Dedifferentiated amniotic fluid mesenchymal stem cell (primary cell): Measurements from ENCODE around the gene TMEM17.

Source experiments
- DNase-seq: peaks from one replicate; pipeline ENCODE4 v3.0.0-alpha.2; 2016; ENCODE audit errors: extremely low spot score

Gene TMEM17

DNA sequence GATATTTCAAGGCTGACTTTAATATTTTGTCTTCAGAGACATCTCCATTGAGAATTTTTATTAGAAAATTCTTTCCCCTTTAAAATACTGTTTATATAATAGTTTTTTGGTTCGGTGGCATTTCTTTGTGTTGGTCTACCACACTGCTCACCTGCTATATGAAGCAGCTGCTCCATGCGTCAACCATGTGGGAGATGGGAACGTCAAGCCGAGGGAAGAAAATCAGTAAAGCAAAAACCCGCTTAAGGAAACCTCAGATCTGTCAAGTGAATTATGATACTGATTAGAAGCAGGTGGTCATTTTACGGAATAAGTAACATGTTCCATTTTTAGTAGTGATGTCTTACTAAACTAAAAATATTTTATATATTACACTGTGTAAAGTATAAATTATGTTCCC, 5.6 kb upstream of the TMEM17 start:
- no peak for DNase-seq

- no peak for DNase-seq
These were observed 391 bp upstream of the TMEM17 start for GRCh38 chr2:62506421-62506750.

GRCh38 chr2:62505109-62505749, 766 bp downstream of the TMEM17 start:
- DNase-seq = no peak

- DNase-seq = no peak
These were observed 1.3 kb downstream of the TMEM17 start for GRCh38 chr2:62504657-62505056.

DNA sequence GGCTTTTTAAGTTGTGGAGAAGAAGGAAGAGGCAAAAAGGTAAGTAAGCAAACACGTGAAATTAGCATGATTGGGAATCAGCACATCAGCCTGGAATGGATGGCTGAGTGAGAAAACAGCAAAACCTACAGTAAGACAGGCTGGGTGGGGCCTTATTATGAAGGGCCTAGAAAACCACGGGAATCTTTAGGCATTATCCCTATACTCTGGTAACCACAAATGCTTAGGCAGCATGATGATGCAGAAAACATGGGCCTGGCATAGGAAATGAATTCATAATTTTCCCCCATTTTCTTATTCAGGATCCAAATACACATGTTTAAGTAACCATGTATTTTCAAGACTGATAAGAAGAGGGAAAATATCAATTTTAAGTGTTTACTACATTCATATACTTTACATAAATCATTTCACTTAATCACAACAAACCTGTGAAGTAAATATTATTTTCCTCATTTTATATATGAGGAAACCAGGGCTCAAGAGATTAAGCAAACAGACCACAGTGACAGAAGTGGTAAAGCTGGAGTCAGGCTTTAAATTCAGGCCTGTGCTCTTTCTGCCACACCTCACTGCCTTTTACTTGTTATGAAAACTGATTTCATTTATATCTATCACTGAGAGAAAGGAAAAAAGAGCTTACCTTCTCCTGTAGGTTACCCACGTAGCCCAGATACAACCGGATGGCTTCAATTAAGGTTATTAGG, 4.0 kb downstream of the TMEM17 start:
- DNase-seq = peak; percentile 90

DNA sequence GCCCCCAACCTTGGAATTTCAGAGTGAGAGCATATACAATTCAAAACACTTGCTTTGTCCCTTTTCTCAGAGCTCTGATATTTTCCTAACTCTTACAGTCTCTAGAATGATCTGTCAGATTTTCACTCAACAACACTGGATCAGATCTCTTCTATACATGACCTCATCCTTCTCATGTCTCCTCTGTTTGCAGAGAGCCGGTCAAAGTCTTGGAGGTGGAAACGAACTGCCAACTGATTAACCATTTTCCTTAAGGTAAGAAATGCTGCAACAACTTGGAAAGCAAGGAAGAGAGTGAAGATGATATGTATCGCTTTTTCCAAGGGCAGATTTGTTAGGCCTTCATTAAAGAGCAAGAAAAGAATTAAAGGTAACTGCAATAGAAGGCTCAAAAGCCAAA, 4.9 kb downstream of the TMEM17 start:
- no peak for DNase-seq

- DNase-seq = no peak
These were observed 6.5 kb downstream of the TMEM17 start for GRCh38 chr2:62499430-62500060.

DNA sequence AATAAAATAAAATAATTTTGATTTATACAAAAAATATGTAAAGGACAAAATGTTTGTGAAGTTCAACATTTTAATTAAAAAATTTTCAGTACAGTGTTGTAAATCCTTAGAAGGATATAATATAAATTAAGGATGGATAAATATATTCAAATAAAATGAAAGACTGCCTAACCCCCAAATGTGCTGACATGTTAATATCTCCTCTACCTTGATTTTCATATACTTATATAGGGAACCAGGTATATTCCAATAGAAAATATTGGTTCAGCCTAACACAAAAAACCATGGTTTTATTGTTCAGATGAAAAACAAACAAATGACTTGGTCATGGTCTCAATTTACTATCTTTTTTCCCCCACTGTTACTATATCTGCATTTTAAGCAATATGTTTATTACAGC, 7.3 kb downstream of the TMEM17 start:
- no peak for DNase-seq

GRCh38 chr2:62495761-62496160, 10.2 kb downstream of the TMEM17 start:
- no peak for DNase-seq

GRCh38 chr2:62492048-62492447, 13.9 kb downstream of the TMEM17 start:
- no peak for DNase-seq

- DNase-seq = no peak
These were observed 16.3 kb downstream of the TMEM17 start for GRCh38 chr2:62489702-62490101.

- peak; percentile 85 for DNase-seq
These were observed 16.8 kb downstream of the TMEM17 start for GRCh38 chr2:62489162-62489561.

- no peak for DNase-seq
These were observed 19.6 kb downstream of the TMEM17 start for GRCh38 chr2:62486439-62486765.

- DNase-seq = peak; percentile 42
These were observed 20.1 kb downstream of the TMEM17 start for GRCh38 chr2:62485761-62486438.

GRCh38 chr2:62482558-62483352, 23.2 kb downstream of the TMEM17 start:
- no peak for DNase-seq

- DNase-seq = no peak
These were observed 26.1 kb downstream of the TMEM17 start for GRCh38 chr2:62479917-62480316.

GRCh38 chr2:62478093-62478580, 27.9 kb downstream of the TMEM17 start:
- DNase-seq = no peak

GRCh38 chr2:62477573-62477972, 28.4 kb downstream of the TMEM17 start:
- no peak for DNase-seq

- DNase-seq = no peak
These were observed 30.6 kb downstream of the TMEM17 start for GRCh38 chr2:62475172-62476011.

GRCh38 chr2:62474176-62474575, 31.8 kb downstream of the TMEM17 start:
- DNase-seq = no peak

DNA sequence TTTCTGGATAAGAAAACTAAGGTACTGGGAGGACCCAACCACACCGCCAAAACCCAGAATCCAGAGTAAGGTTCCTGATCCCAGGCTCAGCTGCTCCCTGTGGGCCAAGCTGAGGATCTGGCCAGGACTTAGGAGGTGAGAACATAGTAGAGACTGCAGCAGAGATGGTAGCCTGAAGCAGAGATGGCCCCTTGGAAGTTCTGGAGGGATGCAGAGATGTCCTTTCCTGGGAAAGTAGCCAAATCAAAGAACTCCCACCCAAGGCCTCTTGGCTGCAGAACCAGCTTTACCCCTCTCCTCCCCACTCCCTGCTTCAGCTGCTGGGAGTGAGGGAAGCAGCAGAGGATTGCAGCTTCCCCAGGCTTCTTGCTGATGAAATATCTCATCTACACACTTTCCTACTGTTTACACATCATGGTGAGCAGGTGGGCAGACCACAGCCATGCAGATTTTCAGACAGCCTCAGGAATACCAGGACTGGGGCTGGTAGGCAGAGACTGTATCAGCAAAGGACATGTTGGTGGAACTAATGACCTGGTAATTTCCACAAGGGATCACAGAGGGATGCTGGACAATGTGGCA, 32.7 kb downstream of the TMEM17 start:
- no peak for DNase-seq
